ENCODE results near the gene FRMD4A.

The FRMD4A gene

DNA sequence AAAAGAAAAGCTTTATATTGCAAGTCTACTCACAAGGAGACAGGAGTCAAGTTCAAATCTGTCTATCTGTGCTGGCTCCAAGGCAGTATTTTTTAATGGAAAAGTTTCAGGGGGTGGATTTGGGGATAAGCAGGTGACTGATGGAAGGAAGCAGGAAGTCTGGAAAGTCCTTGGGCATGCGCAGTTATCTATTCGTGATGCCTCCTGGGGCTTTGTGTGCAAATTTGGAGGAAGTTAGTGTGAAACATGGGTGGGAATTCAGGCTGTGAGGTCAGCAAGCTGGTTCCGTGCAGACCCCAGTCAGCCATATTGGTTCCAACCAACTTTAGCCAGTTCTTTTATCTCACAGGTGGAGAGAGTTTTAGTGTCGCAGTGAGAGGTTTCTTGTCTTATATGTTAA is 140.0 kb downstream of the FRMD4A start:
- no peak for DNase-seq (ENCODE audit: low spot score)

DNA sequence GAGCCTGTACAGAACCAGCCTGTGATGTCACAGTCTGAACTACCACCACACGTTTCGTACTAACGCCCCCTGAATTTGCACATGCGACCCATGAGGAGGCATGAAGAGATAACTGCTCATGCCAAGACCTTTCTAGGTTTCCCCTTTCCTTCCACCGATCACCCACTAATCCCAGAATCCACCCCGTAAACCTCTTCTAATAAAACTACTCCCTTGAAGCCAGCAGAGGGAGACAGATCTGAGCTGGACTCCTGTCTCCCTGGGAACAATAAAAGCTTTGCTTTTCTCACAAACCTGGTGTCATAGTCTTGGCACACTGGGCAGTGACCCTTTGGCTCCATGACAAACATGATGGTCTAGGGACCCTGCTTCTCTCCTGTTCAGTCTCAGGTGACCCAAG is 144.5 kb downstream of the FRMD4A start:
- DNase-seq (ENCODE audit: low spot score): no peak

DNA sequence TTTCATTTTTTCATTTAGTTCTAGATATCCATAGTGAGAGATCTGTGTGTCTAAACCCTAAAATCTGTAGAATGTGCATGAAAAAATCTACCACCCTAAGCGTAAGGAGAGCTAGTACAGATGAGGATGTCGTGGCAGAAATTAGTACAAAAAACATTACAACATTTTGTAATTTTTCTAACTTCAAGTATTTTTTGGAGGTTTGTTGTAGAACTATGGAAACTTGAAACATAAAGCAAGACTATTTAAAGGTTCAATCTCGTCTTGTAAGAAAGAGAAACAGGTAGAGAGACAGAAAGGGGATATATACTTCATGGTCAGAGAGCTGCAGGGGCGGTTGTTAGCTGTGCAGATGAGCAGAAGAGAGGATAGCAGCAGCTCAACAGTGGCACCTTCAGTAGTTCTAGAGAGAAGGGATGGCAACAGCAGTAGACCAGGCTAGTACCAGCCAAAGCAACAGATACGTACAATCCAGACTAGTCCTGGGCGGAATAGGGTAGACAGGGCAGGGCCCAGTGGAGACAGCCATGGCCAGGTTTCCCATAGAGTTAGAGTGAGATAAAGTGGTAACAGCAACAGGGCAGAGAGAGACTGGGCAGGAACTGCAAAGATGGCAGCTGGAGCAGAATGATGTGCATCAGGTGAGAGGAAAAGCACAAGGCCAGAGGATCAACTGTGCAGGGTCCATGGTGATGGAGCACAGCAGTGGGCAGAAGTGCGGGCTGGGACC is 145.2 kb downstream of the FRMD4A start:
- DNase-seq (ENCODE audit: low spot score): no peak

DNA sequence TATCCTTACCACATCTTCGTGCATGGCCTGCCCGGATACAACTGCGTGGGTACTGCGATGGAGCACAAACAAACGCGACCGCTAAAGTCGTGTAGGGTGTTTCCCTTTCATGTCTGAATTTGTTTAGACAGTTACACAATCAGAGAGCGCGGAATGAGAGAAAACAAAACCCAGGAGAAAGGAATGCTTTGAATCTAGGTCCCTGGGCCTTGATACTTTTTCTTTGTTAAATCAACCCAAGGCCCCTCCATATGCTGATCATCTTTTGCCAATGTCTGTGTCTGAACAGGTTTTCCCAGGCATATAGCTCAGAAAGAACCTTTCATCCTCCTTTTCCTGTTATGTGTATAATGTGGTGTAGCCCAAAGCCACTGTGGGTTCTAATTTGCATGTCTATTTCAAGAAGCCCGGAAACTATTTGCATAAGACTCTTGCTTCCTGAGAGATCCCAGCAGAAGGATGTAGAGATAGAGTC is 145.8 kb downstream of the FRMD4A start:
- DNase-seq (ENCODE audit: low spot score): no peak

DNA sequence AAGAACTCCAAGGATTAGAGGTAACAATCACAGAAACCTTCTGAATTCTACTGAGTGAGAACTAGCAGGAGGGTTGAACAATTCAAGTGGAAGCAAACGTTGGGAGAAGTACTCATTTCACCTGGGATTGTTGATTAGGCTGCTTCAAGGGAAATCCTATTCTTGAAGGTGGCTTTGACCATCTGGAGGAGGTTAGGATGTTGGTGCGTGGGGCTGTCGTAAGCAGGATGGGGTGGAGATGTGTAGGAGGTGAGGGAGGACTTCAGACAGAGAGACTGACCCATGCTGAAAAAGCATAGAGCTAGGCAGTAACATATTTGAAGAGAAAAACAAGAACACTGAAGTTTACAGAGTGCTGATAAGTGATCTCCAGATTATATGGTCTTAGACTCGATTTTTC is 147.9 kb downstream of the FRMD4A start:
- DNase-seq (ENCODE audit: low spot score): no peak

DNA sequence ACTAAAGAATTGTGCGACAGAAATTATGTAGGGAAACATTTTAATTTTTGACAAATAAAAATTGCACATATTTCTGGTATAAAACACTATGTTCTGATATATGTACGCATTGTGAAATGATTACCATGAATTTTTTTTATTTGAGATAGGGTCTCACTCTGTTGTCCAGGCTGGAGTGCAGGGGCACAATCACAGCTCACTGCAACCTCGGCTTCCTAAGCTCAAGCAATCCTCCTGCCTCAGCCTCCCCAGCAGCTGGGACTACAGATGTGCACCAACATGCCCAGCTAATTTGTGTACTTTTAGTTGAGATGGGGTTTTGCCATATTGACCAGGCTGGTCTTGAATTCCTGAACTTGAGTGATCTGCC is 149.2 kb downstream of the FRMD4A start:
- DNase-seq (ENCODE audit: low spot score): no peak

DNA sequence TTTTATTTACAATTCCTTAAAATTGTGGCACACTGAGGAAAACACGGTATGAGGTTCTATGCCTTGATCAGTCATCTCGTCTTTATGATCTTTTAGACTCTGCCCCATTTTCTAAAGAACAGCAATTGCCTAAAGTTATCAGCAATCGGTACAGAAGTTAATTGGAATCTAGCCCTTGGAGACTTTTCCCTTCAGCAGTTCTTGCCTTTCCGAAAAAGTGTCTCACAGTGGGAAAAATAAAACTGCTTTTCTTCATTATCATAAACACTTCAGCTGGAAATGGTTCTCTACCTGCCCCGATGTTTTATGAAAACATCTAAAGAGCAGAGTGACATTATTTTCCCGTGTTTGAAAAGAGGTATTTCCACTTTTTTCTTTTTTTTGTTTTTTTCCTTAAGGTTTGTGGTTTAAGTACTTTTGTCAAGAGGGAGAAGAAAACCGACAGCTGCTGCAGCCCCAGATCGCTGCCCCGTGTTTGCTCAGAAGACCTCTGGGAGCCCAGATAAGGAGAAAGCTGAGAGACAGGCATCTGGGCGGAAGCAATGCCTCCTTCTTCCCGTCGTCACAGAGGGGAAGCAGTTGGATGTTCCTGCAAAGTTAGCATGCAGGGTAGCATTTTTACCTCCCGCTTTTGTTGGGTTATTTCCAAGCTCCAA is 149.7 kb downstream of the FRMD4A start:
- no peak for DNase-seq (ENCODE audit: low spot score)

DNA sequence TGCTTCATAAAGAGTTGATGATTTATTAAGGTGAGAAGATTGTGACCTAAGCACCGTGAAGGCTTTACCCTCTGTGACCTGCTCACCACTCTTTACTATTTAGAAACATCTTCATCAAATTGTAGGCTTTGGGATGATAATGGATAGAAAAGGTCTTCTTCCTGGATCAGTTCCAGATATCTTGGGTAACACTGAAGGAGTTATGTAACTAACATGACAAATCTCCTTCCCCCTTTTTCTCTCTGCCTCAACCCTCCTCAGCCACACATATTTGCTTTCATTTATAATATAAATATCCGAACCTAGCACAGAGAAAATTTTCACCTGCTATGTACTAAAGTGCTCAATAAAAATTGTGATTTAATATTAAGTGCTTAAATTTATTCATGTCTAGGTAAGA is 151.5 kb downstream of the FRMD4A start:
- DNase-seq (ENCODE audit: low spot score): no peak

DNA sequence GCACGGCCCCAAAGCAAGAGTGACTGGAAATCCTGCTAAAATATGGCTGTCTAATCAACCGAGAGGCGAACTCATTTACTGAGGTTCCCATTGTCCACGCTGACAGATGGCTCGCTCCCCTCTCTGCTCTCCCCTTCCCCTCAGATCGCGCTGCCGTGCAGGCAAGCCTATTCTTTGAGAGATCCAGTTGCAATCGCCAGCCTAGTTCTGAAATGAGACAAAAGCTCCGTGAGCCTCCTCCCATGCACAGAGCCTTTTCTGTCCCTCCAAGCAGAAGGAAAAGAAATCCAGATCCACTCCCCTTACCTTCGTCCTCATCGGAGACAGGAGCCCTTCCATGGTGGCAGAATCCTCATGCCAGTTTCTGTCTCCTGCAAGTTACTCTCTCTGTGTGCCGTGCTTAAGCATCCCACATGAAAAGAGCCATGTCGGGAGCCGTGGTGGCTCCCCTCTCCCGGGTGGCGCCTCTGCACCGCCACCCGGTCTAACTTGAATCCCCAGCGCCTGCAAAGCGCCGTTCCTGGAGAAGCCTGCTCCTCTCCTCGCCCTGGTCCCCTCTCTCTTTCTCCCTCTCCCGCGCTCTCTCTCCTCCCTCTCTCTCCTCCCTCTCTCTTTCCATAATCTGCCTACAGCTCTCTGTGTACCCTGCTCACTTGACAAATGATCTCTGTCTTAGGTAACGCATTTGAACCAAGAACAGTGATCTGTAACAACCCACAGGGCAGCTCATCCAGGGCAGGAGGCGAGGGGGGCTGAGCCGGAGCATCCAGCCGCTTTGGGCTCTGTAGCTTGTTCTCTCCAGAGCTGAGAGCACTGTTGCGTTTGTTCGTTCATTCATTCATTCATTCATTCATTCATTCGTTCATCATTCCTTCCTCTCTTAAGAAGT is 156.8 kb downstream of the FRMD4A start:
- peak; percentile 35 for DNase-seq (ENCODE audit: low spot score)

DNA sequence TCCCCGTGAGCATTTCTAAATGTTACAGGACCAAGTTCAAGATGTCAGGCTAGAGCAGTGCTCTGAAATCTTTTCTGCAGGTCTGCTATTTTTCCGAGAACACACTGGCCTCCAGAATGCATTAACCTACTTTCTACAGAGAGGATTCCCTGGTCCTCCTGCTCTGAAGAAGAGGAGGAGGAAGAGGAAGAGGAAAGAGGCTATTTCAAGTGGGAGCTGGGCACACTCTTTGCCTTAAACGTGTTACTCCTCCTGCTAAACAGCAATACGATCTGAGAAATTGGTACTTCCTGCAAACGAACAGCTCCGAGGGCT is 157.4 kb downstream of the FRMD4A start:
- peak; percentile 18 for DNase-seq (ENCODE audit: low spot score)

DNA sequence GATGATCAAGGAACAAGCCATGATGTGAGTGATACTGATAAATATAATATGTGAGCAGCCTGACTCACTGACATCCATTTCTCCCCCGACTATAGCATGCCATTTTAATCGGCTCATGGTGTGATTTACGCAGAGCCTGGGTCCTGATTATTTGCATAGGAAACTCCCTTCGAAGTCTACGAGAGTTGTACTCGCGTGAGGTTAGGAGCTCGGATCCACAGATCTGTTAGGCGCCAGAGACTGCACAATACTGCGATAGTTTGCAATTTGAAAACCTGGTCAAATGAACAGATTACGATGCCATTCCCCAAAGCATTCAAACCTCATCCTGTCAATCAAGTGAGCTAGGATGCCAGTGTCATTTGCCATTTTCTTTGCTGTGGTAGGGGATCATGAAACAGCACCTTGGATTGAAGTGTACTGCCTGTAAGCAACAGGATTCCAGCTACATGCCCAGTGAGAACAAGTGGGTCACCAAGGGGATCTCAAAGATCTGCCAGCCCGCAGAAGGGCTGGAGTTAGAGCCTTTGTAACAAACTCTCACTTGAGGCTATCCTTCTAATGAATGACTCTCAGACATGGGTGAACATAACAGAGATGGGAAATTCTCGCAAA is 158.3 kb downstream of the FRMD4A start:
- DNase-seq (ENCODE audit: low spot score): no peak

DNA sequence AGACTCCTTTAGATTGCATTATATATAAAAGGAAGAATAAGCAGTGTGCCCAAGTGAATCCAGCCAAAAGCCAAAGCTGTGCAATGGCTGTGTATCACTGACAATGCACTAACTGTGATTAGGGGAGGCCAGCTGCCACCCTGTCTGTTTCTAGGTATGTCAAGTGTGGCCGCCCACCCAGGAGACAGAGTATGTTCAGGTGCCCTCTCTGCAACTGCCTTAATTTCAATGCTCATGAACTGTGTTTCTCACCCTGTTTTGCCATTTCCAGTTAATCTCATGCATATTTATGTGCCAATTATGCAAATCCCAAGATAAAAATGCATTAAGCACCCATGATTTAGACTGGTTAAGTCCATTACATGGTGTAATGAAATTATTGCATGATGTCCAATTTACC is 159.4 kb downstream of the FRMD4A start:
- DNase-seq (ENCODE audit: low spot score): no peak

DNA sequence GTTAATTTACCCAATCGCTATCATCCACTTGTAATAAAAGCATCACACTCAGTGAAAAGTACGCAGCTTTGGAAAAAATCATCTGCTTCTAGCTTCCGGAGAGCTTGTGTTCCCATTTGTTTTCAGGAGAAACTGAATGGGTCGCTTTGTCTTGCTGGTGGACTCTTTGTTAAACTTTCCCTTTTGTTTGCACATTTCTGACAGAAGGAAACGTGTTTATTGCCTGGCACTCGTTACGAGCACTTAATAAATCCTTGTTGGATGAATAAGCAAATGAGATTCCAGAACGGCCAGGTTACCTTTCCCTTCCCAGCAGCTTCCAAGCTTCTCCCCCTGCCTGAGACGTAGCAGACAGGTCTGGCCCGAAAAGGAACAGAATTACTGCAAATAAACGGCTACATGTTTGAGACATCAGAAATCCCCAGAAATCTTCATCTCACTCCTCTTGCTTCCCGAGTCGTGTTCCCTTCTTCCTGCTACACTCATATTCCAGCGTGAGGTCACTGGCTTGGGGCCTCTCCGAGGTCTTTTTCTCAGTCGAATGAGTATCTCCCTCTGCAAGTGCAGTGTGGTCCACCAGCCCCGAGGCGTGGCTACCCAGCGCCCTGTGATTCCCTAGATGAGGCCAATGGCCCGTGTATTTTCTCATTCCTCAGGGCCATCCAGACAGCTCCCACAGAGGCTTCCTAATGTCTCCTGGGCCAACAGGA is 167.2 kb downstream of the FRMD4A start:
- peak; percentile 63 for DNase-seq (ENCODE audit: low spot score)

DNA sequence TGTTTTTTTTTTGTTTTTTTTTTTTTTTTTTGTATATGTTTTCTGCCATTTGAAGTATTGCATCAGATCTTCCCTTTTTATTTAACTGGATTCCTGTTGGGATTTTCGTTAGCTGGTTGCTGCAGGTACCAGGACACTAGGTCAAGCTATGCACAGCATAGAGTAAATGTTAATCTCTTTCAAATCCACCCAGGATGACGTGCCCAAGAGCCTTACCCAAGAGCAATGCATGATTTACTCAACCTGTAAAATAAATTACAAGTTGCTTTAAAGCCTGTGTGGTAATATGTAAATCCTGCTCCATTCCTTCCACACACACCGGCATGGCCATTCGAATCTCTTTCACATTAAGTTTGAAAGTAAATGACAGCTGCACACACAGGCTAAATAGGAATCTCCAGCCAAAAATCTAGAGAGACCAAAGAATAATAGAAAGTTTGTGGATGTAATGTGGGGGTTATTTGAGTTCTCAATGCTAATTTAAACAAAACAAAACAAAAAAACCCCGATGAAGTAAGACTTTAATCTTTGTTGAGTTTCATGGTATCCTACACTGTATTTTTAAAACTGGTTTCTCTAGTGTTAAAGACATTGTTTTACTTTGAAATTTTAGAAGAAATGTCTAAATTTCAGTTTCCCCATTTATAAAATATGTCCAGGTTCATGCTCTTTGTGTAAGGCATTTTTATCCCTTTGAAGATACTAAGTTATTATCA is 167.9 kb downstream of the FRMD4A start:
- DNase-seq (ENCODE audit: low spot score): no peak

DNA sequence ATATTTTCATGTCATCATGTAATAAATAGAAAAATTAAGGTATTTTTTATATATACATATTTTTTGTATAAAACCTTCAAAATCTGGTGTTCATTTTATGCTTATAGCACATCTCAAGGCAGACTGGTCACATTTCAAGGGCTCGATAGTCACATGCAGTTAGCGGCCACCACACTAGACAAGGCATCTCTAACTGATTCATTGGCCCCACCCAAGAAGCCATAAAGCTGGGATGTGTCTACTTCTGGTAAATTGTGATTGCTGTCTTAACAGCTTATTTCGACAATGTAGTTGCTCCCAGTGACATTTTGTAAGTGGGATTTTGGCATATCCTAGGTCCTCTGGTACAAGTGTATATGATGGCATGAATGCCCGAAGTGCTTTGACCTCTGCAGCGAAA is 168.7 kb downstream of the FRMD4A start:
- DNase-seq (ENCODE audit: low spot score): no peak

DNA sequence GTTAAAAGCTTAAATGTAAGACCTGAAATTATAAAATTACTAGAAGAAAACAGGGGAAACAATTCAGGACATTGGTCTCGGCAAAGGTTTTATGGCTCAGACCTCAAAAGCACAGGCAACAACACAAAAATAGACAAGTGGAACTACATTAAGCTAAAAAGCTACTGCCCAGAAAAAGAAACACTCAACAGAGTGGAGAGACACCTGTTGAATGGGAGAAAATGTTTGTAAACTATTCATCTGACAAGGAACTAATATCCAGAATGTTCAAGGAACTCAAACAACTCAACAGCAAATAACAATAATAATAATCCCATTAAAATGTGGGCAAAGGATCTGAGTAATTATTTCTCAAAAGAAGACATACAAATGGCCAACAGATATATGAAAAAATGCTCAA is 170.4 kb downstream of the FRMD4A start:
- no peak for DNase-seq (ENCODE audit: low spot score)

DNA sequence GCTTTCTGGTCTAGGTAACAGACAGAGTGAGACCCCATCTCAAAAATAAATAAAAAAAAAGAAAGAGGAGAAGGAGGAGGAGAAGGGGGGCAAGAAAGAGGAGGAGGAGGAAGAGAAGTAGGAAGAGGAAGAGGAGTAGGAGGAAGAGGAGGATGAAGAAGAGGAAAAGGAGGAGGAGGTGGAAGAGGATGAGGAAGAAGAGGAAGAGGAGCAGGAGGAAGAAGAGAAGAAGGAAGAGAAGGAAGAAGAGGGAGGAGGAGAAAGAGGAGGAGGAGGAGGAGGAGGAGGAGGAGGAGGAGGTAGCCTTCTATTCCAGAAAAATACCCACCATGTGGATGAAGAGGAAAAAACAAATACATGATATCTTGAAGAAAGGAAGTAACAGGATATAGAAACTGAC is 172.1 kb downstream of the FRMD4A start:
- DNase-seq (ENCODE audit: low spot score): no peak

DNA sequence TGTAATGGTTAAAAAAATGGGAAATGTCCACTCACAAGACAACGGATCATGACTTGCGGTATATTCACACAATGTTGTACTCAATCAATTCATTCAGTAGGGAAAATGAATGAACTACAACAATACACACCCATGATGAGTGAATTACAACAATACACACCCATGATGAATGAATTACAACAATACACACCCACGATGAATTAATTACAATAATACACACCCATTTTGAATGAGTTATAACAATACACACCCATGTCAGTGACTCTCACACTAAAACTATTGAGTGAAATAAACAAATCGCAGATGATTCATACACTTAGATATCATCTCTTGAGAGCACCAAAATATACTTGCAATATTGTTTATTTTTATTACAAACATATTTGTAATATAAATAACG is 174.6 kb downstream of the FRMD4A start:
- no peak for DNase-seq (ENCODE audit: low spot score)

DNA sequence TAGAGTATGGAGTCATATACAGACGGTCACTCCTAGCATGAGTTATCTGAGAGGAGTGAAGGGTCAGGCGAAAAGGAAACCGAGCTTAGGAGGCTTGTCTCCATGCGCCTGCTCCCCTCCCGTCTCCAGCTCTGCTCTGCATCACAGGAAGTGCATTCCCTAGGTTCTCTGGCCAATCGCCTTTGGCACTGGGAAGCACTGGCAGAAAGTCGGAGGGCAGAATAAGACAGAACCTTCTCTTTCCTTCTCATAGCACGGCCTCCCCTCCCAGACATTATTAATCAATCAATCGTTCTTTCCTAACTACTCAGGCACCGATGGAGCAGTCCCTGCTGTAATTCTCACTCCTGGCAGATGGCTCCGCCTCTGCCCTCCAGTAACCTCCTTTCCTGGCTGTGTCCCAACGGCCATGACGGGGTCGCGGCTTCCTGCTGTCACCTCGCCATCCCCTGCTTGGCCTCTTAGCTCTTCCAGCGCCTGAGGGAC is 177.1 kb downstream of the FRMD4A start:
- no peak for DNase-seq (ENCODE audit: low spot score)

DNA sequence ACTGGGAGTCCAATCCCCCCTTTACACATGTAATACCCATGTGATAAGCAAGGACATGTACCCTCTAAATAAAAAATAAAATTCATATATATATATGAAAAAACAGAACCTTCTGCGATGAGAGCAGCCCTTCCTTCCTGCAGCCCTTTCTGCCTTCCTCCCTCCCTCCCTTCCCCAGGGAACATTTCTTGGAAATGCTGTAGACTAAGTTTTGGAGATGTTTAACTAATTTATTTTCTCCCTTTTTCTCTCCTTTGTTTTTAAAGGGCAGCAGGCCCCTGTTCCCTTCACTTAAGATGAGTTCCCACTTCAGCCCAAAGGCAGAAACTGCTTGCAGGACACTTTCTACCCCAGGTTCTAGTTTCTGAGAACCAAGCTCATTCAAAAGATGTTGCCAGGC is 179.2 kb downstream of the FRMD4A start:
- DNase-seq (ENCODE audit: low spot score): no peak

DNA sequence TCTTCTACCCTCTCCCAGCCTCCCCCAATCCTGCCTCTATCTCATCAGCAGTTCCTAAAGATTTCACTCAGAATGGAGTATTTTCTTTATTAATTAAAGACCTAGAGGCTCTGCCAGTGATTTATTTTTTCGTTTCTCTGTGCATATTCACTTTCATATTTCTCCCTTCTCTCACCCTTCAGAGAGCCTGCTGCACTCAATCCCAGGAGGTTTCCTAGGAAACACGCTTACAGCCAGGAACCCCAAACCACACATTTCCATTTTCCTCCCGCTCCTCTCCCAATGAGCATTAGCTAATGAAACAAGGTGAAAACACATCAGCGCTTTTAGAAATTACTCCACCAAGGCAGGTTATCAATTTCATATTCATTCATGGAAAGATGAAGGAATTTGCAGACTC is 180.2 kb downstream of the FRMD4A start:
- no peak for DNase-seq (ENCODE audit: low spot score)

Measured in pons (tissue), 1 donor.